HL-60 (cell line): Measurements from ENCODE around the gene ZNF292.

Experiments
- CTCF ChIP-seq: IDR thresholded peaks from one replicate; pipeline ENCODE4 v1.5.1; 2011; ENCODE audit warnings: low read length, control low read depth, inconsistent platforms; ENCODE audit not compliant: insufficient read depth
- GABPA ChIP-seq: IDR thresholded peaks from 2 replicates; pipeline ENCODE4 v1.6.1; 2012; ENCODE audit warnings: low read depth
- SPI1 ChIP-seq: IDR thresholded peaks from 2 replicates; pipeline ENCODE4 v1.6.1; 2012; ENCODE audit warnings: low read depth, mild to moderate bottlenecking, borderline replicate concordance

- no peak for TF ChIP-seq GABPA
- TF ChIP-seq CTCF = no peak
- TF ChIP-seq SPI1 = no peak
Observed at GRCh38 chr6:87180105-87180728, 24.9 kb downstream of the ZNF292 start.
